A549 (cell line): Measurements from ENCODE around the gene AADACL4. TPM values are rescaled to one million over a fixed set of nuclear protein-coding genes. Genes with fewer than 3 reads are reported as not detected.

ENCODE experiments used
- ATAC-seq, 2 experiments: fragments of 200-7000 bp in 1 of 2; fragments of >200 bp in 1 of 2; cut with Nextera tagmentation in 1 of 2; cut with Tn5 transposase in 1 of 2; 3 replicates each; pipeline versions ENCODE4 v1.8.0 to v1.9.1; 2018 to 2020; ENCODE audit warnings: mild to moderate bottlenecking in 1 of 2, moderate library complexity in 1 of 2
- CTCF ChIA-PET: fragments of 300-600 bp; sonication (Branson Sonifier 250); formaldehyde crosslinking; extraction: SDS; loops from one replicate; lab custom pipeline; 2021; ENCODE audit warnings: antibody characterized with exemption, inconsistent platforms; lab: Yijun Ruan, JAX
- POLR2A ChIA-PET: fragments of 350-600 bp; formaldehyde crosslinking; extraction: SDS; loops from one replicate; lab custom pipeline; 2021; ENCODE audit warnings: antibody characterized with exemption, inconsistent platforms; lab: Yijun Ruan, JAX
- DNase-seq, 2 experiments: peaks; one replicate each; pipeline versions ENCODE4 v3.0.0 to v3.0.0-alpha.2; 2011 to 2016; ENCODE audit warnings: low read depth in 1 of 2, low spot score in 1 of 2
- FAIRE-seq: peaks from 2 replicates; lab custom pipeline; 2011; peaks lifted over from hg19 to GRCh38; lab: Jason Lieb, UNC
- H3K27ac ChIP-seq, 2 experiments: fragments of >200 bp; sonication (Bioruptor Twin); formaldehyde crosslinking; 3 replicates each; pipeline ENCODE4 v1.5.1; 2016 to 2017
- H3K4me1 ChIP-seq: fragments of >200 bp; sonication (Bioruptor Twin); formaldehyde crosslinking; 3 replicates; pipeline ENCODE4 v1.6.1; 2016
- H3K4me2 ChIP-seq: fragments of >200 bp; sonication (Bioruptor Twin); formaldehyde crosslinking; 3 replicates; pipeline ENCODE4 v1.6.1; 2016
- H3K4me3 ChIP-seq: fragments of >200 bp; sonication (Bioruptor Twin); formaldehyde crosslinking; 3 replicates; pipeline ENCODE4 v1.5.1; 2016
- H3K9me3 ChIP-seq: fragments of >200 bp; sonication (Bioruptor Twin); formaldehyde crosslinking; 3 replicates; pipeline ENCODE4 v1.6.1; 2016
- CBX8 ChIP-seq: fragments of 200-600 bp; sonication (generic); IDR thresholded peaks from 2 replicates; pipeline ENCODE4 v1.6.1; 2016
- E2F6 ChIP-seq: IDR thresholded peaks from 2 replicates; pipeline ENCODE4 v1.6.1; 2012; ENCODE audit warnings: low read depth, borderline replicate concordance
- ELK1 ChIP-seq: fragments of 150-350 bp; IDR thresholded peaks from 2 replicates; pipeline ENCODE4 v1.6.1; 2014; ENCODE audit warnings: low read depth, mild to moderate bottlenecking, low read length
- HOXB13 ChIP-seq: fragments of 250-450 bp; sonication (Bioruptor Pico); IDR thresholded peaks from 2 replicates; pipeline ENCODE4 v1.5.0; 2020; ENCODE audit warnings: low read depth, mild to moderate bottlenecking, moderate library complexity
- JUN ChIP-seq, 2 experiments: fragments of >200 bp; sonication (Bioruptor Twin); formaldehyde crosslinking; IDR thresholded peaks; 2 replicates in 1 of 2; 3 replicates in 1 of 2; pipeline ENCODE4 v1.6.1; 2016 to 2017
- NFE2L2 ChIP-seq: fragments of 150-350 bp; conservative IDR thresholded peaks from 2 replicates; pipeline ENCODE4 v1.6.1; 2014; ENCODE audit warnings: low read length
- RCOR1 ChIP-seq: fragments of 150-350 bp; IDR thresholded peaks from 2 replicates; pipeline ENCODE4 v1.6.1; 2014; ENCODE audit warnings: antibody characterized with exemption, low read length, low read depth
- SMC3 ChIP-seq: fragments of >200 bp; sonication (Bioruptor Twin); formaldehyde crosslinking; IDR thresholded peaks from 3 replicates; pipeline ENCODE4 v1.6.1; 2018; ENCODE audit warnings: inconsistent platforms
- USF2 ChIP-seq: fragments of 450-650 bp; IDR thresholded peaks from 2 replicates; pipeline ENCODE4 v1.6.1; 2014; ENCODE audit warnings: antibody characterized with exemption
- WGBS: methylation state at CpG from one replicate; pipeline ENCODE4 v1.1.6; 2017; ENCODE audit errors: missing lambda C conversion rate; 5-methylcytosine and 5-hydroxymethylcytosine counted together
- polyA plus RNA-seq, 4 experiments: library from polyadenylated mRNA; depleted of rRNA in 3 of 4; stranded (reverse); fragments of >200 nt; fragmentation: RNase III in 1 of 4; extraction: RNeasy Plus Mini Kit Qiagen cat#74134 plus additional on column Dnase treatment in 1 of 4; gene quantifications; 2 replicates in 3 of 4; 3 replicates in 1 of 4; pipeline ENCODE4 v1.2.3, GENCODE V29; 2011 to 2017
- small RNA-seq, 6 experiments: library from RNA; depleted of rRNA; stranded (forward); fragments of <200 nt; gene quantifications; one replicate each; pipeline ENCODE3, GENCODE V24; 2012

The AADACL4 gene
- polyA plus RNA-seq, 2 of the 4 experiments (the other 2 are of a cell fraction) = not detected

- WGBS = 73% methylated on average over 7 of the region's 8 CpGs
Observed at GRCh38 chr1:12715896-12716437, 72.1 kb downstream of the AADACL4 start, which contains the start of gene AADACL3. Gene AADACL3, plus strand, starts transcription at chr1:12716110. Its CDS starts 67 bp downstream, at chr1:12716177.

More at GRCh38 chr1:12715896-12716437, 72.1 kb downstream of the AADACL4 start, which contains the start of gene AADACL3:
- FAIRE-seq = no peak
- DNase-seq = no peak
- Histone ChIP-seq H3K27ac (no peak within 1 kb of the TSS), H3K9me3 (no peaks in the 10 kb centered on the region), H3K4me2 (no peak within 1 kb of the TSS), H3K4me3 (no peak within 1 kb of the TSS), H3K4me1 (no peaks in the 10 kb centered on the region)
- ATAC-seq = no peak
- TF ChIP-seq NFE2L2 (no peak), E2F6 (no peak), ELK1 (no peak), SMC3 (no peak), HOXB13 (no peak), RCOR1 (no peak), USF2 (no peak), CBX8 (no peak), JUN (IDR thresholded peaks at IDR 0.05) (no peak)
- POLR2A ChIA-PET = no interaction called here
- CTCF ChIA-PET = no interaction called here

Small RNA genes within 50 kb of the gene (small RNA-seq; reads per million reads assigned to genes)
- 0 reads per million in 6 experiments for gene AC244670.1

Other genes starting within 250 kb of the AADACL4 start
- gene DHRS3, start 25.9 kb upstream of the AADACL4 start, polyA plus RNA-seq (2011; rRNA removed) = 79.7 and 89.1 TPM in 2 replicates
- gene DHRS3, start 25.9 kb upstream of the AADACL4 start, polyA plus RNA-seq (2017; fragmentation: RNase III; extraction: RNeasy Plus Mini Kit Qiagen cat#74134 plus additional on column Dnase treatment) = 56.9 to 78.9 TPM (median 62.7 TPM) in 3 replicates
- not detected in 2 replicates for gene AADACL3, start 72.0 kb downstream of the AADACL4 start, polyA plus RNA-seq (2011; rRNA removed)
- not detected in 3 replicates for gene AADACL3, start 72.0 kb downstream of the AADACL4 start, polyA plus RNA-seq (2017; fragmentation: RNase III; extraction: RNeasy Plus Mini Kit Qiagen cat#74134 plus additional on column Dnase treatment)
- gene CFAP107, start 102.1 kb downstream of the AADACL4 start, polyA plus RNA-seq (2011; rRNA removed) = not detected in 2 replicates
- gene CFAP107, start 102.1 kb downstream of the AADACL4 start, polyA plus RNA-seq (2017; fragmentation: RNase III; extraction: RNeasy Plus Mini Kit Qiagen cat#74134 plus additional on column Dnase treatment) = not detected in 3 replicates
- gene PRAMEF12, start 129.7 kb downstream of the AADACL4 start, polyA plus RNA-seq (2011; rRNA removed) = not detected in 2 replicates
- not detected in 3 replicates for gene PRAMEF12, start 129.7 kb downstream of the AADACL4 start, polyA plus RNA-seq (2017; fragmentation: RNase III; extraction: RNeasy Plus Mini Kit Qiagen cat#74134 plus additional on column Dnase treatment)
- not detected in 2 replicates for gene PRAMEF1, start 147.3 kb downstream of the AADACL4 start, polyA plus RNA-seq (2011; rRNA removed)
- gene PRAMEF1, start 147.3 kb downstream of the AADACL4 start, polyA plus RNA-seq (2017; fragmentation: RNase III; extraction: RNeasy Plus Mini Kit Qiagen cat#74134 plus additional on column Dnase treatment) = not detected in 3 replicates
- not detected in 2 replicates for gene PRAMEF11, start 187.3 kb downstream of the AADACL4 start, polyA plus RNA-seq (2011; rRNA removed)
- not detected in 3 replicates for gene PRAMEF11, start 187.3 kb downstream of the AADACL4 start, polyA plus RNA-seq (2017; fragmentation: RNase III; extraction: RNeasy Plus Mini Kit Qiagen cat#74134 plus additional on column Dnase treatment)
- not detected in 2 replicates for gene HNRNPCL1, start 204.6 kb downstream of the AADACL4 start, polyA plus RNA-seq (2011; rRNA removed)
- gene HNRNPCL1, start 204.6 kb downstream of the AADACL4 start, polyA plus RNA-seq (2017; fragmentation: RNase III; extraction: RNeasy Plus Mini Kit Qiagen cat#74134 plus additional on column Dnase treatment) = not detected in 3 replicates
- gene PRAMEF2, start 213.0 kb downstream of the AADACL4 start, polyA plus RNA-seq (2011; rRNA removed) = not detected in 2 replicates
- not detected in 3 replicates for gene PRAMEF2, start 213.0 kb downstream of the AADACL4 start, polyA plus RNA-seq (2017; fragmentation: RNase III; extraction: RNeasy Plus Mini Kit Qiagen cat#74134 plus additional on column Dnase treatment)
- gene PRAMEF4, start 242.1 kb downstream of the AADACL4 start, polyA plus RNA-seq (2011; rRNA removed) = not detected in 2 replicates
- not detected in 3 replicates for gene PRAMEF4, start 242.1 kb downstream of the AADACL4 start, polyA plus RNA-seq (2017; fragmentation: RNase III; extraction: RNeasy Plus Mini Kit Qiagen cat#74134 plus additional on column Dnase treatment)